Measurements from ENCODE around the gene CUX1.

CUX1 gene

DNA sequence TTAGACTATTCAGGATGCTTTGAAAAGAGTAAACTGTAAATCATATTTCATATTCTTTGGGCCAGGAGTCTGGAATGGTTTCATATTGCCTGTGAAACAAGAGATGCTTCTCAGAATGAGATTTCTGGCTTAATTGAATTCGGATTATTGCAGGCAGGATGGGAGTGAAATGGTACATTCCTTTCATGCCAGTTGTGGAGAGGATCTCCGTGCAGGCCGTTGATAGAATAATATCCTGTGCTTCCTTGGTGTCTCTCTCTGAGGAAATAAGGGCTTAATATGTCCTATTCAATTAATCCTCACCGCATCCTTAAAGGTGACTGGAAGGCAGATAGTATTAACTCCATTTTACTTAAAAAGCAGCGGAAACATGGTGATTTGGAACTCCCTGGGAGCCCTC, 56.6 kb downstream of the CUX1 start:
- FAIRE-seq: no peak
- no peak for DNase-seq (ENCODE audit: insufficient read length, low spot score)
- no peak for TF ChIP-seq POLR2AphosphoS5 (IDR thresholded peaks at IDR 0.05; ENCODE audit: low read depth, low read length)
- no peak for TF ChIP-seq POLR2A (IDR thresholded peaks at IDR 0.05; ENCODE audit: low read depth, low read length)
- TF ChIP-seq PAX5 (IDR thresholded peaks at IDR 0.05; ENCODE audit: insufficient read depth, low read length, severe bottlenecking): no peak
- TF ChIP-seq TAF1 (IDR thresholded peaks at IDR 0.05; ENCODE audit: low read depth, low read length): no peak
- TF ChIP-seq SPI1 (IDR thresholded peaks at IDR 0.05; ENCODE audit: low read depth, low read length): no peak
- TF ChIP-seq POU2F2 (IDR thresholded peaks at IDR 0.05; ENCODE audit: low read depth, low read length): no peak

- DNase-seq (ENCODE audit: insufficient read length, low spot score): no peak
- FAIRE-seq: peak; percentile 57
- TF ChIP-seq POU2F2 (IDR thresholded peaks at IDR 0.05; ENCODE audit: low read depth, low read length) (no peak), SPI1 (IDR thresholded peaks at IDR 0.05; ENCODE audit: low read depth, low read length) (no peak), POLR2AphosphoS5 (IDR thresholded peaks at IDR 0.05; ENCODE audit: low read depth, low read length) (no peak), TAF1 (IDR thresholded peaks at IDR 0.05; ENCODE audit: low read depth, low read length) (no peak), PAX5 (IDR thresholded peaks at IDR 0.05; ENCODE audit: insufficient read depth, low read length, severe bottlenecking) (no peak), POLR2A (IDR thresholded peaks at IDR 0.05; ENCODE audit: low read depth, low read length) (no peak)
These were observed 57.9 kb downstream of the CUX1 start for GRCh38 chr7:101875283-101875846.

DNA sequence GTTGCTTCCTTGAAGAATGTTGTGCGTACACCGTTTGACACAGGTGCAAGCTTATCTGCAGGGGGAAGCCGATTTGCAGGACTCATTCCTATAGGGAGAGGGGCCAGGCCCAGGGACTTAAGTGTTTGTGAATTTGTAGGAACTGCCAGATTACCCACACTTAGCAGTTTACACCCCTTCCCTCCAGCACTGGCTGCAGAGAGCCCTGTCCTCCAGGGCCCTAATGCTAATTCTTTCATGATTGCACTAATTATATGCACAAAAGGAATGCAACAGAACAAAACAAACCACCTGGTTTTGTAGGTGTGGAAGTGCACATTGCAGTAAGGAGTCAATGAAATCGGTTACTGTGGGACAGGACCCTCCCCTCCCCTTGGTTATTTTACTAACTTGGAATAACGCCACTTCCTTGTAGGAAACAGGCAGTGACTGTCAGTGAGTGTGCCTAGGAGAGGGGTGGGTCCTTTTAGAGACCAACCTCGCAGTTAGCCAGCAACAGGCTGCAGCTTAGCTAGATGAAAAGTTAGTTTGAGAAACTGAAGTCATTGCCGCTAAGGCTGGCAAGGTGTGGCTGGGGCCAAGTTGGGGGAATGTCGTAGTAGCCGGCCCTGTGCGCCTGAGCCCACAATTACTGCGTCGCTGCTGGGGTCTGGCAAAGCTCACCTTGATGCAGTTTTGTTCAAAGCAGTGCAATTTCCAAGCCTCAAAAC, 60.6 kb downstream of the CUX1 start:
- TF ChIP-seq POLR2AphosphoS5 (IDR thresholded peaks at IDR 0.05; ENCODE audit: low read depth, low read length) (no peak), POLR2A (IDR thresholded peaks at IDR 0.05; ENCODE audit: low read depth, low read length) (no peak), PAX5 (IDR thresholded peaks at IDR 0.05; ENCODE audit: insufficient read depth, low read length, severe bottlenecking) (no peak), POU2F2 (IDR thresholded peaks at IDR 0.05; ENCODE audit: low read depth, low read length) (no peak), TAF1 (IDR thresholded peaks at IDR 0.05; ENCODE audit: low read depth, low read length) (no peak), SPI1 (IDR thresholded peaks at IDR 0.05; ENCODE audit: low read depth, low read length) (no peak)
- FAIRE-seq (no peak), DNase-seq (ENCODE audit: insufficient read length, low spot score) (no peak)

DNA sequence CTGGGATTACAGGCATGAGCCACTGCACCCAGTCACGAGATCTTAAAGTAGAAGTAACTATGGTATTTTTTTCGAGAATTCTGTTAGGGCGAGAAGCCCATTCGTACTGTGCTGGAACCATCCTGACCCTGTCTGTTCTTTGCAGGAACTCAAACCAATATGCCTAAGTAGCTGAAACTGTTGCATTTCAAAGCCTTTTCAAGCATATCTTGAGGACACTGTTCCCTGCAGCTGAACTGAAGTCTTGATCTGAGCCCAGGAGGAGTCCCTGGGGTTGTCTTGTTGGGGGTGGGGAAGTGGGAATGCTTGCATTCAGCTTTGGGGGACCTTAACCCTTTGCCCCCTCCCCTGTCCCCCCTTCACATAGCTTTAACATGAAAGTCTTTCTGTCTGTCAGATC, 61.5 kb downstream of the CUX1 start:
- no peak for FAIRE-seq
- TF ChIP-seq TAF1 (IDR thresholded peaks at IDR 0.05; ENCODE audit: low read depth, low read length) (no peak), POLR2AphosphoS5 (IDR thresholded peaks at IDR 0.05; ENCODE audit: low read depth, low read length) (no peak), PAX5 (IDR thresholded peaks at IDR 0.05; ENCODE audit: insufficient read depth, low read length, severe bottlenecking) (no peak), SPI1 (IDR thresholded peaks at IDR 0.05; ENCODE audit: low read depth, low read length) (no peak), POLR2A (IDR thresholded peaks at IDR 0.05; ENCODE audit: low read depth, low read length) (no peak), POU2F2 (IDR thresholded peaks at IDR 0.05; ENCODE audit: low read depth, low read length) (no peak)
- DNase-seq (ENCODE audit: insufficient read length, low spot score): no peak

GRCh38 chr7:101879565-101879964, 62.1 kb downstream of the CUX1 start:
- no peak for TF ChIP-seq POLR2AphosphoS5 (IDR thresholded peaks at IDR 0.05; ENCODE audit: low read depth, low read length)
- no peak for TF ChIP-seq TAF1 (IDR thresholded peaks at IDR 0.05; ENCODE audit: low read depth, low read length)
- TF ChIP-seq POLR2A (IDR thresholded peaks at IDR 0.05; ENCODE audit: low read depth, low read length): no peak
- no peak for TF ChIP-seq PAX5 (IDR thresholded peaks at IDR 0.05; ENCODE audit: insufficient read depth, low read length, severe bottlenecking)
- no peak for TF ChIP-seq POU2F2 (IDR thresholded peaks at IDR 0.05; ENCODE audit: low read depth, low read length)
- no peak for TF ChIP-seq SPI1 (IDR thresholded peaks at IDR 0.05; ENCODE audit: low read depth, low read length)
- FAIRE-seq (no peak), DNase-seq (ENCODE audit: insufficient read length, low spot score) (no peak)

DNA sequence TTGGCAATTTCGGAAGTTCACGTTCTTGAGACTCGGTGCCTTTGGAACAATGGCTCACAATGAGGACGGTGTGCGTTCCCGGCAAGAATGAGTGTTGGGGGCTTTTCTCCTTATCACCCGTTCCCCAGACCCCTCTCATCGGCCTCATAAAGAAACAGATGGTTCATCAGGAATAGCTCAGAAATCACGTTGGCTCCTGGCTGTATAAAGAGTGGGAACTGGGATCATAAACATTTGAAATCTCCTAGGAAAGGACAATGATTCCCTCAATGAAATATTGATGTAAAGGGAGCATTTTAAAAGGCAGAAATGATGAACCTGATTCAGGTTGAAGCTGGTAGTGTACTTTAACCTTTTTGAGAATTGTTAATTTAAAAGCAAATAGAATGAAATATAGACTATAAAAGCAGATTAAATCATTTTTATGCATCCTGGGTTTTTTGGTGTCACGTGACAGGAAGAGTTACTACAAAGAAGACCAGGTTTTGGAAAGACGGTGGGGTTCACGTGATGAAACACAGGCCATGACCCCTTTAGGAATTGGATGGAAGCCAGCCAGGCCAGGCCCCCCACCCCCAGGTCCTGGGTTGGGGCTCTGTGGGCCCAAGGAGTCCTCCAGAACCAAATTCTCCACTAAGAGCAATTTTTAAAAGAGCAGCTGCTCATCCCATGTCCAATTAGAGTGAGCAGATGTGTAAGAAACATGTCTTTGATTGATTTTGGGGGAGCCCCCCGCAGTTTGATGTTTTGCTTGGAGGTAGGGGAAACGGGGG, 63.0 kb downstream of the CUX1 start:
- DNase-seq (ENCODE audit: insufficient read length, low spot score) (no peak), FAIRE-seq (no peak)
- TF ChIP-seq POLR2AphosphoS5 (IDR thresholded peaks at IDR 0.05; ENCODE audit: low read depth, low read length) (no peak), POU2F2 (IDR thresholded peaks at IDR 0.05; ENCODE audit: low read depth, low read length) (no peak), POLR2A (IDR thresholded peaks at IDR 0.05; ENCODE audit: low read depth, low read length) (no peak), SPI1 (IDR thresholded peaks at IDR 0.05; ENCODE audit: low read depth, low read length) (no peak), PAX5 (IDR thresholded peaks at IDR 0.05; ENCODE audit: insufficient read depth, low read length, severe bottlenecking) (no peak), TAF1 (IDR thresholded peaks at IDR 0.05; ENCODE audit: low read depth, low read length) (no peak)

GRCh38 chr7:101882005-101882421, 64.6 kb downstream of the CUX1 start:
- FAIRE-seq: no peak
- no peak for DNase-seq (ENCODE audit: insufficient read length, low spot score)
- TF ChIP-seq PAX5 (IDR thresholded peaks at IDR 0.05; ENCODE audit: insufficient read depth, low read length, severe bottlenecking) (no peak), POLR2A (IDR thresholded peaks at IDR 0.05; ENCODE audit: low read depth, low read length) (no peak), POLR2AphosphoS5 (IDR thresholded peaks at IDR 0.05; ENCODE audit: low read depth, low read length) (no peak), SPI1 (IDR thresholded peaks at IDR 0.05; ENCODE audit: low read depth, low read length) (no peak), POU2F2 (IDR thresholded peaks at IDR 0.05; ENCODE audit: low read depth, low read length) (no peak)

GRCh38 chr7:101882595-101883564, 65.5 kb downstream of the CUX1 start:
- no peak for TF ChIP-seq POLR2A (IDR thresholded peaks at IDR 0.05; ENCODE audit: low read depth, low read length)
- TF ChIP-seq PAX5 (IDR thresholded peaks at IDR 0.05; ENCODE audit: insufficient read depth, low read length, severe bottlenecking): no peak
- no peak for TF ChIP-seq SPI1 (IDR thresholded peaks at IDR 0.05; ENCODE audit: low read depth, low read length)
- TF ChIP-seq POLR2AphosphoS5 (IDR thresholded peaks at IDR 0.05; ENCODE audit: low read depth, low read length): no peak
- TF ChIP-seq TAF1 (IDR thresholded peaks at IDR 0.05; ENCODE audit: low read depth, low read length): no peak
- TF ChIP-seq POU2F2 (IDR thresholded peaks at IDR 0.05; ENCODE audit: low read depth, low read length): no peak
- FAIRE-seq: no peak
- no peak for DNase-seq (ENCODE audit: insufficient read length, low spot score)

Data from GM12891 (cell line).